Heart left ventricle (tissue), 16 donors: ENCODE results near the gene SELENOO. TPM values are rescaled to one million over a fixed set of nuclear protein-coding genes. Genes with fewer than 3 reads are reported as not detected.
A peak's percentile ranks its signal among the peaks of the same experiment; 100 is the strongest.

ENCODE experiments used
- ATAC-seq, 4 donors: fragments of 200-7000 bp; cut with Tn5 transposase; one replicate each; pipeline ENCODE4 v1.9.1; 2020 to 2022; ENCODE audit warnings: moderate library complexity in 4 of 4, mild to moderate bottlenecking in 3 of 4, moderate number of reproducible peaks in 1 of 4
- DNase-seq, 5 donors: peaks; one replicate each; pipeline ENCODE4 v3.0.0-alpha.2; 2020
- H3K27ac ChIP-seq, 12 donors: fragments of 200-600 bp; sonication (generic) in 4 of 12; one replicate each; pipeline versions ENCODE4 v1.5.0 to v1.8.0; 2016 to 2022; ENCODE audit warnings: mild to moderate bottlenecking in 2 of 12
- H3K27me3 ChIP-seq, 9 donors: fragments of 200-600 bp; sonication (generic) in 2 of 9; one replicate each; pipeline versions ENCODE4 v1.5.1 to v1.8.0; 2016 to 2022; ENCODE audit warnings: mild to moderate bottlenecking in 3 of 9
- H3K36me3 ChIP-seq, 9 donors: fragments of 200-600 bp; sonication (generic) in 2 of 9; one replicate each; pipeline versions ENCODE4 v1.5.0 to v1.8.0; 2018 to 2022; ENCODE audit warnings: mild to moderate bottlenecking in 2 of 9
- H3K4me1 ChIP-seq, 12 donors: fragments of 200-600 bp; sonication (generic) in 4 of 12; one replicate each; pipeline versions ENCODE4 v1.5.0 to v1.8.0; 2016 to 2022; ENCODE audit warnings: mild to moderate bottlenecking in 3 of 12
- H3K4me3 ChIP-seq, 12 donors: fragments of 200-600 bp; sonication (generic) in 4 of 12; one replicate each; pipeline versions ENCODE4 v1.5.0 to v1.8.0; 2017 to 2022; ENCODE audit warnings: mild to moderate bottlenecking in 9 of 12, moderate library complexity in 4 of 12
- H3K9me3 ChIP-seq, 12 donors: fragments of 200-600 bp; sonication (generic) in 4 of 12; one replicate each; pipeline versions ENCODE4 v1.5.0 to v1.8.0; 2016 to 2022; ENCODE audit warnings: mild to moderate bottlenecking in 1 of 12
- CTCF ChIP-seq, 12 donors: fragments of 200-600 bp; sonication (generic) in 4 of 12; IDR thresholded peaks; one replicate each; pipeline versions ENCODE4 v1.5.0 to v1.8.0; 2018 to 2022; ENCODE audit warnings: antibody characterized with exemption in 12 of 12, mild to moderate bottlenecking in 5 of 12
- POLR2A ChIP-seq, 2 donors: fragments of 450-650 bp; IDR thresholded peaks; one replicate each; pipeline ENCODE4 v1.6.1; 2017; ENCODE audit warnings: antibody characterized with exemption in 2 of 2, mild to moderate bottlenecking in 2 of 2, moderate library complexity in 2 of 2
- WGBS, 4 donors: extraction: QIAGEN DNeasy Blood & Tissue Kit in 2 of 4; methylation state at CpG; one replicate each; pipeline versions ENCODE4 v1.1.5 to v1.1.7; 2013 to 2018; 5-methylcytosine and 5-hydroxymethylcytosine counted together
- intact Hi-C, 10 donors: fragments of 100-400 bp; cut with DNase I; formaldehyde crosslinking; loops; one replicate each; pipeline versions ENCODE4 v1.11.1 to v1.14.2; 2022
- polyA plus RNA-seq, 2 donors: library from polyadenylated mRNA; stranded (reverse); fragments of 200-250 nt; gene quantifications; one replicate each; pipeline ENCODE4 v1.2.3, GENCODE V29; 2013
- total RNA-seq, 9 donors: library from RNA; depleted of rRNA in 2 of 9; stranded (reverse); fragments of >200 nt in 2 of 9; fragmentation: NEBNext Ultra II Directional in 3 of 9; extraction: Animal tissue kit (Norgen Biotek cat#: 25700) in 3 of 9; gene quantifications; one replicate each; pipeline versions ENCODE4 v1.1.0 to v1.2.4, GENCODE V29; 2016 to 2023
- donor health status: ischemic (EF 13 %, LVEDD 7.1; RV severe dilation, severe dysfunction).
- donor health status: healthy with polysubstance abuse.
- donor health status: DM: no; HTN: yes; CAD: no.
- donor health status: DM: no; HTN: no; CAD: no.
- donor health status: ischemic (EF 25% LVEDD 6.9; RV normal size, moderate dysfunction).
- donor health status: ischemic (EF 25% LVEDD 5.7; RV mildly dilated, moderate dysfunction).
- donor health status: healthy.
- donor health status: DM: yes; HTN: yes; CAD: no.
- donor health status: ischemic (EF 35%, LVEDD 5.7; RV mildly dilated, moderate dysfunction).
- donor health status: nonischemic (EF 11% LVEDD 7.7; RV severe dilation, severe dysfunction).
- donor health status: DM: yes; HTN: yes; CAD: no.
- donor health status: PGD.
- donor health status: ischemic (EF 29% LVEDD 5.4; RV normal size, mild dysfunction).
- donor health status: nonischemic (EF 23%, LVEDD 6.1; RV moderate dilation, normal function).

The SELENOO gene
- total and polyA plus RNA-seq, 11 donors = 10.4 to 23.8 (median 15.4) TPM

- no peak for DNase-seq
- Histone ChIP-seq H3K4me3 (no peak overlapping the region), H3K27me3 (peaks cover 0 to 6% (median 0%) of the 10 kb centered on the region in 9 donors), H3K36me3 (peaks cover 0 to 11% (median 0%) of the 10 kb centered on the region in 9 donors), H3K4me1 (peaks cover 3 to 41% (median 16%) of the 10 kb centered on the region in 12 donors), H3K9me3 (no peaks in the 10 kb centered on the region), H3K27ac (no peak overlapping the region)
- no peak for ATAC-seq
- TF ChIP-seq CTCF (IDR thresholded peaks at IDR 0.05) (no peak), POLR2A (IDR thresholded peaks at IDR 0.05) (no peak)
- intact Hi-C loops = loop anchor here in 2 of 10 donors (10.0 kb wide), 1 partner anchor 248 kb away; the partner anchor contains the start of genes LMF2 (in 2 of the 2) and NCAPH2 (in 2 of the 2)
- WGBS, 4 donors = 92 to 100% (median 95%) methylated on average over 2 to 12 of the region's 12 CpGs
These were observed 55.5 kb downstream of the SELENOO start for GRCh38 chr22:50256258-50256862.

- Histone ChIP-seq H3K27me3 (peaks cover 0 to 6% (median 0%) of the 10 kb centered on the region in 9 donors), H3K27ac (no peak overlapping the region), H3K4me1 (peaks cover 3 to 40% (median 12%) of the 10 kb centered on the region in 12 donors), H3K36me3 (peaks cover 0 to 11% (median 0%) of the 10 kb centered on the region in 9 donors), H3K4me3 (no peak overlapping the region), H3K9me3 (no peaks in the 10 kb centered on the region)
- WGBS, 4 donors = 80 to 90% (median 85%) methylated on average over 1 to 16 of the region's 16 CpGs
- DNase-seq (no peak), ATAC-seq (no peak)
- TF ChIP-seq CTCF (IDR thresholded peaks at IDR 0.05) = no peak
- intact Hi-C loops = loop anchor here in 2 of 10 donors (10.0 kb wide), 1 partner anchor 248 kb away; the partner anchor contains the start of genes LMF2 (in 2 of the 2) and NCAPH2 (in 2 of the 2)
These were observed 56.2 kb downstream of the SELENOO start for GRCh38 chr22:50257041-50257440.

- H3K4me3 ChIP-seq = no peak overlapping the region
- DNase-seq (peak in 1 of 5 donors; percentile 43), ATAC-seq (peak in 1 of 4 donors; percentile 1)
- intact Hi-C loops = loop anchor here in 2 of 10 donors (10.0 kb wide), 1 partner anchor 247 kb away; the partner anchor contains the start of genes LMF2 (in 2 of the 2) and NCAPH2 (in 2 of the 2)
- WGBS, 4 donors = 56 to 72% (median 64%) methylated on average over 9 to 31 of the region's 31 CpGs
- TF ChIP-seq POLR2A (IDR thresholded peaks at IDR 0.05) = no peak
- TF ChIP-seq CTCF (IDR thresholded peaks at IDR 0.05) = no peak
- no peaks in the 10 kb centered on the region for H3K9me3 ChIP-seq
- peaks cover 0 to 11% (median 0%) of the 10 kb centered on the region in 9 donors for H3K36me3 ChIP-seq
- peak overlapping the region in 2 of 12 donors; percentile 28 to 31 for H3K27ac ChIP-seq
- peaks cover 5 to 46% (median 15%) of the 10 kb centered on the region in 12 donors for H3K4me1 ChIP-seq
- peaks cover 0 to 11% (median 0%) of the 10 kb centered on the region in 9 donors for H3K27me3 ChIP-seq
These were observed 56.9 kb downstream of the SELENOO start for GRCh38 chr22:50257451-50258360.
